NCI-H2107 (cell line): ENCODE measurements around the gene KAT8.

Experiments used
- DNase-seq: peaks from one replicate; lab custom pipeline; 2025; lab: John Stamatoyannopoulos, UW

KAT8 gene

DNA sequence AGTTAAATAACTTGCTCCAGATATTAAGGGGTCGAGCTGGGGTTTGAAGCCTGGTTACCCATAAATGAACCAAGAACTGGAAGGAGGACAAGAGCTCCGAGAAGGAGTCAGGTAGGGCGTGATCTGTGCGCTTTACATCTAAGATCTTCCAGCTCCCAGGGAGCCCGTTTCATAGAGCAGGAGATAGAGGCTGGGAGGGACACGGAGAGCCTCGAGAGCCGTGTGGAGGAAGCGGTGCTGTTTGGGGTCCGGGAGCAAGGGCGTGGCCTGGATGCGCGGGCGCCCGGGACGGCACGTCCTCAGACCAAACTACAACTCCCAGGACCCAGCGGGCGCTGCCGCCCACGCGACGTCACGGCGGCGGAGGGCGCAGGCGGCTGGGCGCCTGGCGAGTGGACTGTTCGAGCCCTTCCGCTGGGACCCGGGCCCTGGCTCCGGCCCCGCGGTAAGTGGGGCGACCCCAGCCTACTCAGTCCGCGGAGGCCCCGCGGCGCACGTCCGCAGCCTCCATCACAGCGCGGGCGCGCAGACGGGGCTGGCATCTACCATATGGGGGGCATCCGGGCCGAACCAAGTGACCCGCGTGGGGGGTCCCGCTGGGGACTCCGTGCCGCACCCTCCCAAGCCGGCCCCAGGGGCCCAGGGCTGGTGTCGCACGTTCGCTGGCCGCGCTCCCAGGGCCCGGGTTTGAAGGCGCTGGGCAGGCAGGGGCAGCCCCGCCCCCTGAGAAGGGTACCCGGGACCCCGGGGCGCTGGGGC is 9.2 kb upstream of the KAT8 start, which contains the start of gene BCKDK:
TSS of gene BCKDK (plus strand) at position 352 of the 759 bp plus-strand sequence. CDS start 838 bp downstream, outside the sequence.
- DNase-seq: no peak

DNA sequence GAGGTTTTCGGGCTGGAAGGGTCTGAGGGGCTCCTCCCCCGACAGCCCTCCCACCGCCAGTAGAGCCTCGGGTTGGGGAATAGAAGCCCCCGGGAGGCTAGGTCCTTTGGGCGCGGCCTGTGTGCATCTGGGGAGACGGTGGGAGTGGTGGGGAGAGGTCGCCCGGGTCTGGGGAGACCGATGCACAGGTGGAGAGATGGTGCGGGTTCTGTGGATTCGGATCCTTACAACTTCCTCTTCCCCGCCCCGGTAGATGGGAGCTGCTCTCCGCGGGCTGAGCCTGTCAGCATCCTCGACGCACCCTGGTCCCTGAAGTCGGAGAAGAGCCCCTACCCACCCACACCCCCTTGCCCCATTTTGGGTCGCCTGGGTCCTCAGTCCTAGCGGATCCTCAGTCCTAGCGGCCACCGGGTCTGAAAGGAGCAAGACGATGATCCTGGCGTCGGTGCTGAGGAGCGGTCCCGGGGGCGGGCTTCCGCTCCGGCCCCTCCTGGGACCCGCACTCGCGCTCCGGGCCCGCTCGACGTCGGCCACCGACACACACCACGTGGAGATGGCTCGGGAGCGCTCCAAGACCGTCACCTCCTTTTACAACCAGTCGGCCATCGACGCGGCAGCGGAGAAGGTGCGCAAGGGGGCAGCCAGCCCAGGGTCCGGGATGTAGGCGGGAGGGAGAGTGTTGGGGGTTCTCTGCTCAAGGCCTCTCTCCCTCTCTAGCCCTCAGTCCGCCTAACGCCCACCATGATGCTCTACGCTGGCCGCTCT is 8.5 kb upstream of the KAT8 start:
- no peak for DNase-seq

DNA sequence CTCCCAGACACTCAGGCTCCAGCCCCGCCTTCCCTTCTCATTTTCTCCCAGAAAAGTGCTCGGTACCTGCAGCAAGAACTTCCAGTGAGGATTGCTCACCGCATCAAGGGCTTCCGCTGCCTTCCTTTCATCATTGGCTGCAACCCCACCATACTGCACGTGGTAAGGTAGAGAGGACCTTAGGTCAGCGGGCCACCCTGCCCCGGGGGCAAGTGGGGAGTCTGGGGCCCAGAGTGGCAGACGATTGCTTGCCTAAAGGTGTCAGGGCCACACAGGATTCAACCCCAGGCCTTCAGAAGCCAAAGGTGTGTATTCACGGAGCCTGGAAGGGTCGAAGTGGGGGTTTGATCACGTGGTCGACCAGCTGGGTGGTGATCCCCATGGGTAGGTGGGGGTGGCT is 7.8 kb upstream of the KAT8 start:
- no peak for DNase-seq

DNA sequence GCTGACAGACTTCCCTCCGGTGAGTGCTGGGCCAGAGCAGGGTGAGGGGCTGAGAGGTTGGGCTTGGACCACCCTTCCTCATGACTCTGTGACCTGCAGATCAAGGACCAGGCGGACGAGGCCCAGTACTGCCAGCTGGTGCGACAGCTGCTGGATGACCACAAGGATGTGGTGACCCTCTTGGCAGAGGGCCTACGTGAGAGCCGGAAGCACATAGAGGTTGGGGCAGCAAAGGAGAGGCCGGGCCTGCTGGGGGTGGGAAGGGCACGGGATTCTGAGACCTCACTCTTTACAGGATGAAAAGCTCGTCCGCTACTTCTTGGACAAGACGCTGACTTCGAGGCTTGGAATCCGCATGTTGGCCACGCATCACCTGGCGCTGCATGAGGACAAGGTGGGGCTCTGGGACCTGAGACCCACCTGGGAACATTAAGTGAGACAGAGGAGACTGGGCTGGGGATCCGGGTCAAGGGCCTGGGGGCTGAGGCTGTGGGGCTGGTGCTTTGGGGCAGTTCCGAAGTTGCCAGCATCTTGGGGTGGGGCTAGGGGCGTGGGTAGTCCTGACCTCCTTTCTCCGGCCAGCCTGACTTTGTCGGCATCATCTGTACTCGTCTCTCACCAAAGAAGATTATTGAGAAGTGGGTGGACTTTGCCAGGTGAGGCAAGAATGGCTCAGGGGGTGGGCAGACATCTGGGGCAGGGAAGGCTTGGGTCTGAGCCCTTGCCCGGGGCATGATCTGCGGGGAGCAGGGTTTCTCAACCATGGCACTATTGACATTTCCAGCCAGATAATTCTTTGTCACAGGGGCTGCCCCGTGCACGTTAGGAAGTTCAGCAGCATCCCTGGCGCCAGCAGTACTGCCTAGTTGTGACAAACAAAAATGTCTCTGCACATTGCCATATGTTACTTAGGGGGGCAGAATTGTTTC is 7.1 kb upstream of the KAT8 start:
- no peak for DNase-seq

DNA sequence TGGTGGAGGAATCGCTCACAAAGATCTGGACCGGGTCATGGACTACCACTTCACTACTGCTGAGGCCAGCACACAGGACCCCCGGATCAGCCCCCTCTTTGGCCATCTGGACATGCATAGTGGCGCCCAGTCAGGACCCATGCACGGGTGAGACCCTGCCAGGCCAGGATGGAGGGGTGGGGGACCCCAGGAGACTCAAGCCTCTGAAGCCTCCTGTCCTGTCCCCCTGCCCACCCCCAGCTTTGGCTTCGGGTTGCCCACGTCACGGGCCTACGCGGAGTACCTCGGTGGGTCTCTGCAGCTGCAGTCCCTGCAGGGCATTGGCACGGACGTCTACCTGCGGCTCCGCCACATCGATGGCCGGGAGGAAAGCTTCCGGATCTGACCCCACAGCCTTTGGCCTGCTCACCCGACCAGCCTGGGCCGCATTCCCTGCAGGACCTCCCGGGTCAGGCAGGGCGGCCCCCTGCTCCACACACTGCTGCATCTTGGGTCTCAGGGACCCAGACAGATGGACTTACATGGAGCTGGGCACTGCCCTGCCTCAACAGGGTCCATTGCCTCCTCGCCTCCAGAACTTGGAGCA is 5.5 kb upstream of the KAT8 start:
- no peak for DNase-seq

DNA sequence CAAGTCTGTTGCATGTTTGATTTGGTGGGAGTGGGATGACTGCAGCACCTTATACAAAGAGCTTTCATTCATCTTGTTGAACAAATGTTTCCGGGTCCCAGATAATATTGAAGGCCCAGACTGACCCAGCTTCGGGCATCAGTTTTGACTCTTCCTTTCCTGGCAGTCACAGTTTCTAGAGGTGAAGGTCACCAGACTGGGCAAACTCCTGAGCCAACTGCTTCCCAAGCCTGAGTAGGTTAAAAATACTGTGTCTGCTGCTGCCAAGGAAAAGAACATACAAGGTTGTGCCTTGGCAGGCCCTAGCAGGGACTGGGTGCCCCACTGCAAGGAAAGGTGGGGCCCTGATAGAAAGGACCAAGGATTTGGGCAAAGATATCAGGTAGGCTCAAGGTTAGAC is 4.8 kb upstream of the KAT8 start:
- DNase-seq: no peak

DNA sequence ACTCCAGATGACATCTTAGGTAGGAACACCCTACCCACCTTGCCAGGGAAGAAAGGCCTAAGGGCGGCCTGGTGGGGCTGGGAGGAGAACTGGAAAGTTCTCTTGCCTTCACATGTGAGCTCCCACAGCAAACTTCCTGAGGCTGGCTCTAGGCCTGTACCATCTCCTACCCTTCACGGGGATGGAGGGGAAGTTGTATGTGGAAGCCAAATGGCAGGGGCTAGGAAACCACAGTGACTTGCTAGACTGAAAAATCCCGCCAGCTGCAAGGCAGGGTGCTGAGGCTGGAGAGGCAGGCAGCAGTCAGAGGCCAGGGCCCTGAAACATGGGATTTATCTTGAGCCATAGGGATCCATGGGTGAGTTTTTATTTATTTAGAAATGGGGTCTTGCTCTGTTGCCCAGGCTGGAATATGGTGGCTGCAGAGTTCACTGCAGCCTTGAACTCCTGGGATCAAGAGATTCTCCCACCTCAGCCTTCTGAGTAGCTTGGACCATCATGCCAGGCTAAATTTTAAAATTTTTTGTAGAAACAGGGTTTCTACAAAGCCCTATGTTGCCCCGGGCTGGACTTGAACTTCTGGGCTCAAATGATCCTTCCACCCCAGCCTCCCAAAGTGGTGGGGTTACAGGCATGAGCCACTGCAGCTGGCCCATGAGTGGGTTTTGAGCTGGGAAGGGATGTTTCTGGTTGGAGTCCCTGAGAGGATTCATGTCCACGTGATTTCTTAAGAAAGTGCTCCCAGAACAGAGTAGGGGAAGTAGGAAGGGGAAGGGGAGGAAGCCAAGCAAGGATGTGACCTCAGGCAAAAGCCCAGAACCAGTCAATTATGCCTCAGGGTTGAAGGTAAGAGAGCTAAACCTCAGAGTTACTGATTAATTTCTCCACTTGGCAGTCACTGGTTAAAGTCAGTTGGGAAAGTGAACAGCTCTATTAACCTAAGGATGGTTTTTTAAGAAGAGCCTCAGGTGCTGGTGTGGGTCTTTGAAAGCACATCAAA is 4.0 kb upstream of the KAT8 start:
- no peak for DNase-seq

DNA sequence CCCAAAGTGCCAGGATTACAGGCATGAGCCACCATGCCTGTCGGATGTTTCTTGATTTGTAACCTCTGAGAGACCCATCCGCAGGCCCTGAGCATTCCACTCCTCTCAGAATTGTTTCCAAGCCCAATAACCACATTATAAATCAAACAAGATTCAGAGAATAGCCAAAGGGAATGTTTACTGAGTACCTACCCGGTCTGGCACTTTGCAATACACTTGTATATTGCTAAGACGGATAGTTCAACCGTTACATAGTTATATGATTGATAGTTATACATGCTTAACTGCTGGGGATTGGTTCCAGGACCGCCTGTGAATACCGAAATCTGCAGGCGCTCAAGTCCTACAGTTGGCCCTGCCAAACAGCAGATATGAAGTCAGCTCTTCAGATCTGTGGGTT is 3.0 kb upstream of the KAT8 start:
- no peak for DNase-seq

DNA sequence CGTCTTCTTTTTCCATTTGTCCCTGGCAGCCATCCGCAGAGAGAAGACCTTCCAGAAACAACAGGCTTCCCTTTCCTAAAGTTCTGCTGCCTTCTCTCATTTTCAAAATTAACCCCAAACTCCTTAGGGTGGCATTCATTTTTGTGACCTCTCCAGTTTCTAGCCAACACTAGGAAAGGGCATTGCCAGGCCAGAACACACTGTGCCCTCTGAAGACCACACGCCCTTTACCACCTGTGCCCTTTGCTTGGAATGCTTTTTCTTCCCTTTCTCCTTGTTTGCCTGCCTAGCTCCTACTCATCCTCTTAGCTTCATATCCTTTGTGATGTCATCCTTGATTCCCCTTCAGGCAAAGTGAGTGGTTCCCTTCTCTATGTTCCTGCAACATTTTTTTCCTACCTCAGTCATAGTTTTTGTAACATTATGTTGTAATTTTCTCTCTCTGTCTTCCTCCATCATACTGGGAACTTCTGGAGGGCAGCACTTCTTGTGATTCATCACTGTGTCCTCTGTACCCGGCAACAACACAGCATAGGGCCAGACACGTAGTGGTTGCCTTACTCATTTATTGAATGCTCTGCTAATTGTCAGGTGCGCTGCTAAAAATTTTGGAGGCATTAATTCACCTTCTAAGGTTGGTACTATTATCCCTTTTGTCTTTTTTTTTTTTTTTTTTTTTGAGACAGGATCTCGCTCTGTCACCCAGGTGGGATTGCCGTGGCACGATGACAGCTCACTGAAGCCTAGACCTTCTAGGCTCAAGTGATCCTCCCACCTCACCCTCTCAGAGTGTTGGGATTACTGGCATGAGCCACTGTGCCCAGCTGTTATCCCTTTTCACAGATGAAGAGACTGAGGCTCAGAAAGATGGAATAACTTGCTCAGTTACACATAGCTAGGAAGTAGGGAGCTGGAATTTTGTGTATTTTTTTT is 1.0 kb downstream of the KAT8 start:
- DNase-seq: no peak

DNA sequence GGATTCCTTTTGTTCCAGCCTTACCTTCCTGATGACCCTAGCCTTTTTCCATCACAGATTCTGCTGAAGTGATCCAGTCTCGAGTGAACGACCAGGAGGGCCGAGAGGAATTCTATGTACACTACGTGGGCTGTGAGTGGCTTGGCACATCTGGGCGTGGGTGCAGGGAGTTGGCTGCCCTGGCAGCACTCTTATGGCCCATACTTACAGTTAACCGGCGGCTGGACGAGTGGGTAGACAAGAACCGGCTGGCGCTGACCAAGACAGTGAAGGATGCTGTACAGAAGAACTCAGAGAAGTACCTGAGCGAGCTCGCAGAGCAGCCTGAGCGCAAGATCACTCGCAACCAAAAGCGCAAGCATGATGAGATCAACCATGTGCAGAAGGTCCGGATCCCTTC is 2.7 kb downstream of the KAT8 start:
- DNase-seq: no peak

DNA sequence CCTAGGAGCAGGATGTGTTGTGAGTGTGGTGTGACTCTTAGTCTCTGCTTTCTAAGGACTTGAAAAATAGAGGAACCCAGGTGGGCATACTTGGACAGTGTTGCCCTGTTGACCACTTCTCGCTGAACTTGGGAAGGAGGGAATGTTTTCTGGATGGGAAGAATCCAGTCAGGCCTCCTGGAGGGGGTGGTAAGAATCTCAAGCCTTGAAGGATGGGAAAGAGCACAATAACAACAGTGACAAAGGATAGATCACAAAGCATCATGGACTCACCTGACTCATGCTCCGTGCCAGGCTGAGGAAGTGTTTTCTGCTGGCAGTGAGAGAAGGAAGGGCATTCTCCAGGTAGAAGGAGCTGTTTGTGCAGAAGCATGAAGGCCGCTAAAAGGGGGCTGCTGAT is 8.4 kb downstream of the KAT8 start:
- DNase-seq: no peak

DNA sequence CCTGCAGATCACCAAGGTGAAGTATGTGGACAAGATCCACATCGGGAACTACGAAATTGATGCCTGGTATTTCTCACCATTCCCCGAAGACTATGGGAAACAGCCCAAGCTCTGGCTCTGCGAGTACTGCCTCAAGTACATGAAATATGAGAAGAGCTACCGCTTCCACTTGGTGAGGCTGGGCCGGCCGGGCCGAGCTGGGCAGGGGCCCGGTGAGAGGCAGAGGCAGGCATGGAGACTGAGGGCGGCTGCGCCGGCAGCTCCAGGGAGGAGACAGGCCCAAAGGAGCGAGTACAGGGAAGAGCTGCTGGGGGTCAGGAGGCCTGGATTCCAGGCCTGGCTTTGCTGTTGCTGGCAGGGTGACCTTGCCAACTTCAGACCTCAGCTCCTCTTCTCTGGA is 9.7 kb downstream of the KAT8 start:
- DNase-seq: no peak

DNA sequence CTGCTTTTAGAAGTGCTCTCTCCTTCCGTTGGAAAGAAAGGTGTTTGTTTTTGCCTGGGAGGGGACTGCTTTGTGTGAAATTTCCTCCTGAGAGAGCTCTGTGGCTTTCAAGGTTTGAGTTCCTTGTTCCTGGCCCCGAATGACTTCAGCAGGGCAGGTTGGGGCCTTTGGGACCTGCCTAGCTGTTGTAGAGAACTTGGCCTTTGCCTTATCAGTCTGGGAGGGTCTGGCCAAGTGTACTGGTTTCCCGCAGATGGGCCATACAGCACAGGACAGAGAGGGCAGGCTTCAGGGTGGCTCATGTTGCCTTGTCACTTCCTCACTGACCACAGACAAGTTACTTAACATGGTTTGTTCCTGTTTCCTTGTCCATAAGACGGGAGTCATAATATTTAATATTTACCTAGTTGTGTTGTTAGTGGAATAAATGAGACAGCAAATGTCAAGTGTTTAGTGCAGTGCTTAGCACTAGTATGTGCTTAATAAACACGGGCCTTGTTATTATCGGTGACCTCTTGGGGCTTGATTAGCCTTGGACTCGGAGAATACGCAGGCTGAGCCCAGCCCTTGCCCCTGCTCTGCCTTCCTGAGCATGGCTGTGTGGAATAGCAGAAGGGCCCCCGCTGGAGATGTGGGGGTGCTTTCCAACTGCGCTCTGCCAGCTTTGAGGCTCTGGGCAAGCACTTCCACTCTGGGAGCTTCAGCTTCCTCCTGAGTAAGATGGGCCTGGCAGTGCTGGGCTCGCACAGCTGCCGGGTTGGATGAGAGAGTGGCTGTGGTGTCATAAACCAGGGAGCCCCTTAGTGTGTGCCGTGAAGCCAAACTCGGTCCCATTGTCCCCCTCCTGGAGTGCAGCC is 11.5 kb downstream of the KAT8 start:
- no peak for DNase-seq

DNA sequence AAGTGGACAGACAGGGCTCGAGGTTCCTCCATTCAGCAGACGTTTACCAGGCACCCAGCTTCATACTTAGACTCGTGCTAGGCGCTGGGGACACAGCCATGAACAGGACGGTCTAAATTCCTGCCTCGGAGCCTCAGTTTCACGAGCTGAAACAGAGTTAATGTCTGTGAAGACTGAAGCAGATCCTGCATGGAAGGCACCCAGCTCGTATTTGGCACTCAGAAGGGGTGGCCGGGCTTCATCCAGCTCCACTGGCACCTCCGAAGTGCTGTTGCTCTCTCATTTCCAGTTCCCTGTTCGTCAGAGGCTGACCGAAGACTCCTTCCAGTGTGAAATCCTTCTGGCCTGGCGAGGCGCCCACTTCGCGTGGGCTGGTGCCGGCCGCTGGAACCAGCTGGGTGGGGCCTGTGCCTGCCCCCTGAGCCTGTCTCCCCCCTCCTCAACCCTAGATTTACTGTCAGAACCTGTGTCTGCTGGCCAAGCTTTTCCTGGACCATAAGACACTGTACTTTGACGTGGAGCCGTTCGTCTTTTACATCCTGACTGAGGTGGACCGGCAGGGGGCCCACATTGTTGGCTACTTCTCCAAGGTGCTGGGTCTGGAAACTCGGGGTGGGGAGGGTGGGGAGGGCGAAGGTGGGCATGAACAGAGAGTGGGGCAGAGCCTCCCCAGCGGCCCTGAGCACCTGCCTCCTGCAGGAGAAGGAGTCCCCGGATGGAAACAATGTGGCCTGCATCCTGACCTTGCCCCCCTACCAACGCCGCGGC is 12.3 kb downstream of the KAT8 start:
- DNase-seq: no peak

DNA sequence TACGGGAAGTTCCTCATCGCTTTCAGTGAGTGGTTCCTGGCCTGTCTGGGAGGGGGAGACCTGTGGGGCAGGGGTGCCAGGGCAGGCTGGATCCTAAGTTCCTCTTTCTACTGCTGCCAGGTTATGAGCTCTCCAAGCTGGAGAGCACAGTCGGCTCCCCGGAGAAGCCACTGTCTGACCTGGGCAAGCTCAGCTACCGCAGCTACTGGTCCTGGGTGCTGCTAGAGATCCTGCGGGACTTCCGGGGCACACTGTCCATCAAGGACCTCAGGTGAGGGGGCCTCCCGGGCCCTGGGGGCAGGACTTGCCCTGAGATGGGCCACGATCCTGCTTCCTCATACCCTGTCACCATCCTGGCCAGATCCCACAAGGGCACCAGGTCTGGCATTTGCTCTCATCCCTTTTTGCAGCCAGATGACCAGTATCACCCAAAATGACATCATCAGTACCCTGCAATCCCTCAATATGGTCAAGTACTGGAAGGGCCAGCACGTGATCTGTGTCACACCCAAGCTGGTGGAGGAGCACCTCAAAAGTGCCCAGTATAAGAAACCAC is 12.9 kb downstream of the KAT8 start:
- no peak for DNase-seq

DNA sequence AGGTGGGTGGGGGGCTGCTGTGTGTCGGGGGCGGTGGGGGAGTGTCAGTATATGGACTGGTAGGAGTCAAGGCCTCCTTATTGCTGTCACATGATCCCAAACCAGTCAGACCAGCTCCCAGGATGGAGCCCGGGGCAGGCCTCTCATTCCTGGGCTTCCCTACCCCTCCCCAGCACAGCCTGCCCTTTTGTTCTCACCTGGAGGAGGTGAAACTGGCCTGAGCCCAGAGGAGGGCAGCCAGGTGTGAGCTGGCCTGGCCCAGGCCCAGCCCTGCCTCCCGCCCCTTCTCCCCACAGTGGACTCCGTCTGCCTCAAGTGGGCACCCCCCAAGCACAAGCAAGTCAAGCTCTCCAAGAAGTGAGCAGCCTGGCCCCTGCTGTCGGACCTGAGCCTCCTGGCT is 13.4 kb downstream of the KAT8 start:
- no peak for DNase-seq

DNA sequence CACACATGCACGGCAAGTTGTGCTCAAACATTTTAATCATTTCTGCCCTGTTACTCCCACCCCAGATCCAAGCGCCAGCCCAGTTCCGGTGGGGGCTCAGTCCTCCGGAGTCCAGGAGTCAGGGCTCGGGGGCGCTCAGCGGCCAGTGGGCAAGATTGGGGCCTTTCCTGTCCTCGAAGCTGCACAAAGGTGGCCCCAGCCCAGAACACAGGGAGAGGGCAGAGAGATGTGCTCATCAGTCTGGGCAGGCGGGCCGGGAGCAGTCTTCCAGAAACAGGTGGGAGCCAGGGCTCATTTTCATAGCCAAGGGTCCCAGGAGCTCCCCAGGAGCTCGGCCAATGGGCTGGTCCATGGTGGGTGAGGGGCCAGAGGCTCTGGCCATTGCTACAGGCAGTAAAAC is 14.0 kb downstream of the KAT8 start:
- DNase-seq: no peak

DNA sequence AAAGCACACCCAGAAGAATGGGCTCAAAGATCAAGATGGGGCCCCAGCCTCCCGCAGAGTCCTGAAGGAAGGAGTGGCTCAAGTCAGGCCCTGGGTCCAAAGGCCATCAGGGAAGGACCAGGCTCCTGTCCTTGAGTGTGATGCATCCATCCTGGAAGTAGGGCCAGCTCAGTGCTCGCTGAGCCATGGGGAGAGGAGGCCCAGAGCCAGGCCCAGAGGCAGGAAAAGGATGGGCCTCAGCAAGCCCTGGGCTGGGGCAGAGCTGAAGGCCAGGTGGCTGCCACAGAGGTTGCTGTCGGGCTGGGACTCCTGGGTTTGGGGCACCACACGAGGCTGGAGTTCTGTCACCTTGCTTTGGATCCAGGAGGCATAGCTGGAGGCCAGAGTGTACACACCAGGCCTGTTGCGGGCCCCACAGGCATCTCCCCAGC is 14.4 kb downstream of the KAT8 start:
- no peak for DNase-seq
